Ishikawa (cell line): Measurements from ENCODE around the gene SLAIN2.

Experiments used
- CEBPB ChIP-seq: IDR thresholded peaks from 2 replicates; pipeline ENCODE4 v1.6.1; 2012
- CREB1 ChIP-seq: IDR thresholded peaks from 2 replicates; pipeline ENCODE4 v1.6.1; 2012; ENCODE audit warnings: low read depth
- EGR1 ChIP-seq: IDR thresholded peaks from 2 replicates; pipeline ENCODE4 v1.6.1; 2012
- EP300 ChIP-seq: IDR thresholded peaks from 2 replicates; pipeline ENCODE4 v1.6.1; 2012; ENCODE audit warnings: borderline replicate concordance
- FOXM1 ChIP-seq: IDR thresholded peaks from 2 replicates; pipeline ENCODE4 v1.6.1; 2012; ENCODE audit warnings: low read depth, borderline replicate concordance
- NFIC ChIP-seq: IDR thresholded peaks from 2 replicates; pipeline ENCODE4 v1.6.1; 2012
- RAD21 ChIP-seq: IDR thresholded peaks from 2 replicates; pipeline ENCODE4 v1.6.1; 2012; ENCODE audit warnings: low read depth
- REST ChIP-seq: IDR thresholded peaks from 2 replicates; pipeline ENCODE4 v1.6.1; 2012; ENCODE audit warnings: low read depth, mild to moderate bottlenecking
- TAF1 ChIP-seq: IDR thresholded peaks from 2 replicates; pipeline ENCODE4 v1.6.1; 2012; ENCODE audit warnings: low read depth, mild to moderate bottlenecking
- TCF12 ChIP-seq: IDR thresholded peaks from 2 replicates; pipeline ENCODE4 v1.6.1; 2012; ENCODE audit warnings: low read depth
- TEAD4 ChIP-seq: IDR thresholded peaks from 2 replicates; pipeline ENCODE4 v1.6.1; 2012
- YY1 ChIP-seq: IDR thresholded peaks from 2 replicates; pipeline ENCODE4 v1.6.1; 2012; ENCODE audit warnings: low read depth
- ZBTB7A ChIP-seq: IDR thresholded peaks from 2 replicates; pipeline ENCODE4 v1.6.1; 2012; ENCODE audit warnings: low read depth
- TF ChIP-seq, protein P1 (sequence below): IDR thresholded peaks from 2 replicates; pipeline ENCODE4 v1.6.1; 2012
- TF ChIP-seq, protein P2 (sequence below): IDR thresholded peaks from 2 replicates; pipeline ENCODE4 v1.6.1; 2012

The SLAIN2 gene

GRCh38 chr4:48343551-48343950, 2.2 kb downstream of the SLAIN2 start:
- TF ChIP-seq RAD21 (no peak), ZBTB7A (no peak), FOXM1 (no peak)

DNA sequence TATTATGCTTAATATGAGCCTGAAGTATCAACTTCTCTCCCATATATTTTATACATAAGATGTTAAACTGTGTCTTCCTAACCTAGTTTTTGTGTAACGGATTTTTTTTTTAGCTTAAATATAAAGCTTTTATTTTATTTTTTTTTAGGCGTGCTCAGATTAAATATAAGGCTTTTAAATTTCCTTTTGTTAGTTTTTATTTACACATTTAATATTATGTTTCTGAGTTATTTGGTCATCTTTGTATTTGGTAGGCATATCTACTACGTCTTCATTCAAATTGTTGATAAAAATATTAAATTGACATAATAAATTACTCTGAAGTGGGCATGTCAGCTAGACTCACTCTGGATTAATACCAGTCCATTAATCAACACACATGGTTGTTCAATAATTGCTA, 4.2 kb downstream of the SLAIN2 start:
- no peak for TF ChIP-seq TEAD4
- TF ChIP-seq, protein P1, sequence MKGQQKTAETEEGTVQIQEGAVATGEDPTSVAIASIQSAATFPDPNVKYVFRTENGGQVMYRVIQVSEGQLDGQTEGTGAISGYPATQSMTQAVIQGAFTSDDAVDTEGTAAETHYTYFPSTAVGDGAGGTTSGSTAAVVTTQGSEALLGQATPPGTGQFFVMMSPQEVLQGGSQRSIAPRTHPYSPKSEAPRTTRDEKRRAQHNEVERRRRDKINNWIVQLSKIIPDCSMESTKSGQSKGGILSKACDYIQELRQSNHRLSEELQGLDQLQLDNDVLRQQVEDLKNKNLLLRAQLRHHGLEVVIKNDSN: no peak
- TF ChIP-seq, protein P2, sequence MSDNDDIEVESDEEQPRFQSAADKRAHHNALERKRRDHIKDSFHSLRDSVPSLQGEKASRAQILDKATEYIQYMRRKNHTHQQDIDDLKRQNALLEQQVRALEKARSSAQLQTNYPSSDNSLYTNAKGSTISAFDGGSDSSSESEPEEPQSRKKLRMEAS: no peak
- no peak for TF ChIP-seq YY1
- no peak for TF ChIP-seq RAD21
- TF ChIP-seq CEBPB: no peak
- no peak for TF ChIP-seq CREB1
- TF ChIP-seq REST: no peak
- no peak for TF ChIP-seq TCF12
- no peak for TF ChIP-seq EP300
- no peak for TF ChIP-seq TAF1
- TF ChIP-seq ZBTB7A: no peak
- TF ChIP-seq FOXM1: no peak
- no peak for TF ChIP-seq EGR1
- TF ChIP-seq NFIC: no peak

- no peak for TF ChIP-seq ZBTB7A
- no peak for TF ChIP-seq EGR1
- no peak for TF ChIP-seq CREB1
- no peak for TF ChIP-seq YY1
- no peak for TF ChIP-seq TCF12
- no peak for TF ChIP-seq RAD21
- no peak for TF ChIP-seq CEBPB
- TF ChIP-seq NFIC: no peak
- no peak for TF ChIP-seq EP300
- no peak for TF ChIP-seq FOXM1
- no peak for TF ChIP-seq REST
- TF ChIP-seq, protein P2: no peak
- TF ChIP-seq, protein P1: no peak
- no peak for TF ChIP-seq TAF1
- no peak for TF ChIP-seq TEAD4
These were observed 5.3 kb downstream of the SLAIN2 start for GRCh38 chr4:48346594-48346993.

GRCh38 chr4:48347282-48347921, 6.1 kb downstream of the SLAIN2 start:
- TF ChIP-seq, protein P1: no peak
- TF ChIP-seq YY1: no peak
- TF ChIP-seq CREB1: no peak
- no peak for TF ChIP-seq TAF1
- TF ChIP-seq NFIC: no peak
- TF ChIP-seq TCF12: no peak
- TF ChIP-seq REST: no peak
